H54 (cell line): ENCODE results near the gene DOCK4.

Experiments used
- DNase-seq: peaks from one replicate; pipeline ENCODE4 v3.0.0; 2011; ENCODE audit warnings: low spot score, mixed read lengths; ENCODE audit not compliant: insufficient read length
- FAIRE-seq: peaks from 3 replicates; lab custom pipeline; 2011; peaks lifted over from hg19 to GRCh38; lab: Jason Lieb, UNC
- POLR2A ChIP-seq: IDR thresholded peaks from 2 replicates; pipeline ENCODE4 v1.6.1; 2011; ENCODE audit warnings: low read depth, mild to moderate bottlenecking, low read length

The DOCK4 gene

GRCh38 chr7:112152186-112152585, 54.0 kb downstream of the DOCK4 start:
- TF ChIP-seq POLR2A: no peak
- no peak for DNase-seq
- no peak for FAIRE-seq

DNA sequence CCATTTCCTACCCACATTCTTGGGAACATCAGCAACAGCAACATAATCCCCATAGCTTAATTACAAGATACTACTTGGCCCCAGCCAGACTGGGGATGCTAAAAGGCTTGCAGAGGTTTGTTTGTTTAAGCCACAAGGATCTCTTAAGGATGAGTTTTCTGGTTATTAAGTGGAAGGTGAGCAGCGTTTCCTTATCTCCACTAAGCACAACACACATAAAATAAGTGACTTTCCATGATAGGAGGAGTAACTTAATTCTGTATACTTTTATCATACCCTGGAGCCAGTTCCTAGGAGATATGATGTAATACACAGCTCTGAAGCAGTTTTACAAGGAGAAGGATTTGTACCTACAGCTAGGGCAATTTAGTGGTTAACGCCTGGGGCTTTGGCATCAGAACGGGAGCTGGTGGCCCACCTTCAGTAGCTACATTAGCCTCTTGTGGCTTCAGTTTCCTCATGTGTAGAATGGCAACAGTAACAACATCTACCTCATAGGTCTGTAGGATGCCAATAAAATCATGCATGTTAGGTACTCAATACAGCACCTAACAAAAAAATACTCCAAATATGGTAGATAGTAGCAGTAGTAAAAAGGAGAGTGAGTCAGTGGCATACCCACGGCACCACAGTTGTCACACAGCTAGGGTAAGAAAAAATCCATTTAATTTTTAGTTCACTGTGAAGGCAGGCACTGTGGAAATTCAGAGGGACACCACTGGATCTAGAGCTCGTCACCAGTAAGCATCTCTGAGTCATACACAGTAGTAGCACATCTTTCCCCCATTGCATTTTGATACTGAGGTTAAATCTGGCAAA, 55.2 kb downstream of the DOCK4 start:
- no peak for TF ChIP-seq POLR2A
- DNase-seq (no peak), FAIRE-seq (no peak)

GRCh38 chr7:112149734-112150133, 56.5 kb downstream of the DOCK4 start:
- no peak for FAIRE-seq
- TF ChIP-seq POLR2A: no peak

DNA sequence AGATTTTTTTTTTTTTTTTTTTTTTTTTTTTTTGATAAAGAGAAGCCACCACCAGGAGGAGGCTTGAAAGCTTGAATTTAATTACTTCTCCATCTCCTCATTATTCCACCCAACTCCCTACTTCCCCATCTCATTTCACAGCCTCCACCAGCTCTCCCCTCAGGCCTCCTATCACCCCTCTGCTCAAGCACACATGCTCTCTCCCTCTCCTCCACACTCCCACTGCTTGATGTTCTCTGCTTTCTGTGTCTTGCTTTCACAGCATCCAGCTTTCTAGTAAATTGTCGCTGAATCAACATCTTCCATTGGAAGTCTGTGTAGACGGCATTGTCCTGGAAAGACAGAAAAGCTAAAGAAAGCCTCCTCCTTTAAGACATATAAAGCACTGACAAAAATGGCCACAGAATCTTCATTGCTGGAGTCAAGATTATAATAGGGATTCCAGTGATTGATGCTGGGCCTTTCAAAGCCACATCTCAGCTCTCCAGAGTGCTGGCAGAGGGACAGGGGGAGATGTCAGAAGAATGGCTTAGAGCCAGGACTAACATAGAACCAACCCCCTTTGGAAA, 58.3 kb downstream of the DOCK4 start:
- TF ChIP-seq POLR2A: no peak
- DNase-seq (no peak), FAIRE-seq (no peak)

More at GRCh38 chr7:112149734-112150133, 56.5 kb downstream of the DOCK4 start:
- DNase-seq: no peak

DNA sequence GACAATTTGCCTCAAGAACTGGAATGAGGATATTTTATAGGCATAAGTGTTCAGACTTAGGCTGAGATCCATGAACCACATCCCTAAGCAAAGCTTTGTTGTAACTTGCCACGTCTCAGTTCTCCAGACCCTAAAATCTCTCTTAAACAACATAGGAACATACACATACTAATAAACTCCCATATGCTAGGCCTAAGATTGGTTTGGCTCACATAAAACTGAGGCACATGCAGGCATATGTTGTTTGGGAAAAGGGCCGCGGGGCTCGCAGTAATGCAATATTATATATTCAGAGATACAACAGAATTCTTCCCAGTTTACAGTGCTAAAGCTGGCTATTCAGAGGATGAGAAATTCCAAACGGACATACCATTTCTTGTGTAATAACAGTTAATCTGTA, 61.0 kb downstream of the DOCK4 start:
- DNase-seq: no peak
- FAIRE-seq: no peak
- TF ChIP-seq POLR2A: no peak

- DNase-seq: no peak
- FAIRE-seq: no peak
- TF ChIP-seq POLR2A: no peak
Measured at GRCh38 chr7:112144284-112145059, 61.7 kb downstream of the DOCK4 start.

- TF ChIP-seq POLR2A: no peak
- FAIRE-seq: no peak
- DNase-seq: no peak
Measured at GRCh38 chr7:112143582-112143981, 62.6 kb downstream of the DOCK4 start.

- no peak for FAIRE-seq
- no peak for DNase-seq
- no peak for TF ChIP-seq POLR2A
Measured at GRCh38 chr7:112143136-112143535, 63.1 kb downstream of the DOCK4 start.

GRCh38 chr7:112140600-112140999, 65.6 kb downstream of the DOCK4 start:
- DNase-seq: no peak
- no peak for TF ChIP-seq POLR2A
- no peak for FAIRE-seq

- FAIRE-seq (no peak), DNase-seq (no peak)
- no peak for TF ChIP-seq POLR2A
Measured at GRCh38 chr7:112138938-112139337, 67.3 kb downstream of the DOCK4 start.

GRCh38 chr7:112138325-112138852, 67.8 kb downstream of the DOCK4 start:
- no peak for TF ChIP-seq POLR2A
- DNase-seq (no peak), FAIRE-seq (no peak)

- FAIRE-seq (peak; percentile 23), DNase-seq (no peak)
- TF ChIP-seq POLR2A: no peak
Measured at GRCh38 chr7:112137141-112138101, 68.8 kb downstream of the DOCK4 start.

GRCh38 chr7:112136271-112137008, 69.8 kb downstream of the DOCK4 start:
- FAIRE-seq: no peak

More at GRCh38 chr7:112136271-112137008, 69.8 kb downstream of the DOCK4 start:
- DNase-seq: no peak
- no peak for TF ChIP-seq POLR2A
